H9 (cell line): ENCODE results near the gene CERCAM. TPM values are rescaled to one million over a fixed set of nuclear protein-coding genes. Genes with fewer than 3 reads are reported as not detected.

Experiments
- DNase-seq: peaks from one replicate; pipeline ENCODE4 v3.0.0-alpha.2; 2017
- H2AFZ ChIP-seq: one replicate; pipeline ENCODE4 v1.6.1; 2013; ENCODE audit warnings: mild to moderate bottlenecking, low read length, control low read depth, moderate library complexity
- H2AK5ac ChIP-seq: 2 replicates; pipeline ENCODE4 v1.6.1; 2013; ENCODE audit warnings: low read length, control low read depth, mixed read lengths; ENCODE audit not compliant: insufficient read length
- H2BK120ac ChIP-seq: one replicate; pipeline ENCODE4 v1.6.1; 2013; ENCODE audit warnings: low read depth, mild to moderate bottlenecking, low read length, control low read depth, inconsistent platforms; ENCODE audit not compliant: poor library complexity, severe bottlenecking
- H2BK12ac ChIP-seq: 2 replicates; pipeline ENCODE4 v1.6.1; 2013; ENCODE audit warnings: low read length, control low read depth, mixed read lengths, low read depth; ENCODE audit not compliant: insufficient read length
- H2BK15ac ChIP-seq: 2 replicates; pipeline ENCODE4 v1.6.1; 2013; ENCODE audit warnings: low read depth, low read length, control low read depth
- H2BK20ac ChIP-seq: one replicate; pipeline ENCODE4 v1.6.1; 2013; ENCODE audit warnings: low read depth, mild to moderate bottlenecking, low read length, control low read depth, inconsistent platforms; ENCODE audit not compliant: poor library complexity, severe bottlenecking
- H2BK5ac ChIP-seq: 2 replicates; pipeline ENCODE4 v1.6.1; 2013; ENCODE audit warnings: low read length, control low read depth, mixed read lengths; ENCODE audit not compliant: insufficient read length
- H3K14ac ChIP-seq: 2 replicates; pipeline ENCODE4 v1.6.1; 2013; ENCODE audit warnings: low read length, control low read depth; ENCODE audit not compliant: insufficient read depth
- H3K18ac ChIP-seq: 2 replicates; pipeline ENCODE4 v1.6.1; 2013; ENCODE audit warnings: low read depth, mild to moderate bottlenecking, mixed read lengths, low read length, control low read depth; ENCODE audit not compliant: insufficient read length
- H3K23ac ChIP-seq: 2 replicates; pipeline ENCODE4 v1.6.1; 2013; ENCODE audit warnings: low read length, control low read depth, mixed read lengths, low read depth; ENCODE audit not compliant: insufficient read length
- H3K23me2 ChIP-seq: 2 replicates; pipeline ENCODE4 v1.6.1; 2013; ENCODE audit warnings: low read depth, mild to moderate bottlenecking, mixed read lengths, low read length, control low read depth; ENCODE audit not compliant: insufficient read length, poor library complexity, severe bottlenecking
- H3K27ac ChIP-seq: 2 replicates; pipeline ENCODE4 v1.5.1; 2013; ENCODE audit warnings: low read length, control low read depth, mixed read lengths, low read depth; ENCODE audit not compliant: insufficient read length
- H3K27me3 ChIP-seq: 2 replicates; pipeline ENCODE4 v1.6.1; 2013; ENCODE audit warnings: low read length, control low read depth, inconsistent platforms; ENCODE audit not compliant: insufficient read depth
- H3K4ac ChIP-seq: 2 replicates; pipeline ENCODE4 v1.6.1; 2013; ENCODE audit warnings: low read depth, mild to moderate bottlenecking, control low read depth, inconsistent platforms, low read length, moderate library complexity
- H3K4me1 ChIP-seq: 2 replicates; pipeline ENCODE4 v1.6.1; 2013; ENCODE audit warnings: low read length, control low read depth, inconsistent platforms; ENCODE audit not compliant: insufficient read depth
- H3K4me2 ChIP-seq: 2 replicates; pipeline ENCODE4 v1.6.1; 2013; ENCODE audit warnings: low read length, control low read depth, mixed read lengths; ENCODE audit not compliant: insufficient read length, insufficient read depth
- H3K56ac ChIP-seq: 2 replicates; pipeline ENCODE4 v1.6.1; 2013; ENCODE audit warnings: low read depth, mild to moderate bottlenecking, mixed read lengths, low read length, control low read depth; ENCODE audit not compliant: insufficient read length
- H3K79me1 ChIP-seq: 2 replicates; pipeline ENCODE4 v1.6.1; 2013; ENCODE audit warnings: low read depth, mild to moderate bottlenecking, moderate library complexity, low read length, control low read depth, inconsistent platforms; ENCODE audit not compliant: insufficient read depth, poor library complexity, severe bottlenecking
- H3K79me2 ChIP-seq: 2 replicates; pipeline ENCODE4 v1.6.1; 2013; ENCODE audit warnings: low read length, control low read depth, inconsistent platforms; ENCODE audit not compliant: insufficient read depth
- H3K9ac ChIP-seq: 2 replicates; pipeline ENCODE4 v1.6.1; 2013; ENCODE audit warnings: low read length, control low read depth, mixed read lengths; ENCODE audit not compliant: insufficient read length; ENCODE audit errors: extremely low read depth
- H3K9me3 ChIP-seq: one replicate; pipeline ENCODE4 v1.6.1; 2013; ENCODE audit warnings: low read depth, low read length, inconsistent platforms; ENCODE audit not compliant: control insufficient read depth
- H3T11ph ChIP-seq: one replicate; pipeline ENCODE4 v1.6.1; 2013; ENCODE audit warnings: mild to moderate bottlenecking, low read length, control low read depth, inconsistent platforms
- H4K20me1 ChIP-seq: one replicate; pipeline ENCODE4 v1.6.1; 2013; ENCODE audit not compliant: control insufficient read depth, insufficient read length, insufficient read depth
- H4K5ac ChIP-seq: 2 replicates; pipeline ENCODE4 v1.6.1; 2013; ENCODE audit warnings: low read depth, mild to moderate bottlenecking, mixed read lengths, low read length, control low read depth; ENCODE audit not compliant: insufficient read length
- H4K8ac ChIP-seq: replicated peaks from 2 replicates; pipeline ENCODE4 v1.6.1; 2013; ENCODE audit warnings: low read length, control low read depth, mixed read lengths, low read depth; ENCODE audit not compliant: insufficient read length
- H4K91ac ChIP-seq: 2 replicates; pipeline ENCODE4 v1.6.1; 2013; ENCODE audit warnings: low read depth, mild to moderate bottlenecking, moderate library complexity, mixed read lengths, low read length, control low read depth; ENCODE audit not compliant: insufficient read length
- H3K27ac Mint-ChIP-seq, 3 experiments: 2 replicates in 2 of 3; 3 replicates in 1 of 3; pipeline ENCODE4 v1.8.0; 2020 to 2021; ENCODE audit warnings: mixed read lengths in 3 of 3, mild to moderate bottlenecking in 1 of 3, moderate library complexity in 1 of 3
- H3K27me3 Mint-ChIP-seq: 2 replicates; pipeline ENCODE4 v1.8.0; 2021; ENCODE audit warnings: low read depth, mild to moderate bottlenecking, moderate library complexity, mixed read lengths
- H3K36me3 Mint-ChIP-seq, 3 experiments: 2 replicates in 2 of 3; 3 replicates in 1 of 3; pipeline ENCODE4 v1.8.0; 2020 to 2021; ENCODE audit warnings: low read depth in 3 of 3, mixed read lengths in 3 of 3; ENCODE audit not compliant: insufficient read depth in 1 of 3
- H3K4me1 Mint-ChIP-seq, 2 experiments: 2 replicates each; pipeline ENCODE4 v1.8.0; 2020; ENCODE audit warnings: mixed read lengths in 2 of 2
- H3K4me3 Mint-ChIP-seq, 2 experiments: 2 replicates in 1 of 2; 3 replicates in 1 of 2; pipeline ENCODE4 v1.8.0; 2020 to 2021; ENCODE audit warnings: mild to moderate bottlenecking in 2 of 2, mixed read lengths in 2 of 2, moderate library complexity in 1 of 2
- H3K9me3 Mint-ChIP-seq, 2 experiments: 2 replicates in 1 of 2; 3 replicates in 1 of 2; pipeline ENCODE4 v1.8.0; 2020; ENCODE audit warnings: mild to moderate bottlenecking in 2 of 2, mixed read lengths in 2 of 2, moderate library complexity in 1 of 2
- CTCF ChIP-seq: fragments of 200-600 bp; sonication (generic); conservative IDR thresholded peaks from 3 replicates; pipeline ENCODE4 v1.8.0; 2021; ENCODE audit warnings: antibody characterized with exemption, mild to moderate bottlenecking
- WGBS: extraction: QIAGEN DNeasy Blood & Tissue Kit; methylation state at CpG from one replicate; pipeline ENCODE4 v1.1.7; 2013; ENCODE audit warnings: missing lambda C conversion rate, low lambda C conversion rate, mixed read lengths; ENCODE audit not compliant: insufficient read length; ENCODE audit errors: extremely low coverage; 5-methylcytosine and 5-hydroxymethylcytosine counted together
- total RNA-seq: library from RNA; stranded (reverse); gene quantifications from 2 replicates; pipeline ENCODE4 v1.2.1, GENCODE V29; 2021

The CERCAM gene
- total RNA-seq, 1 experiment from 2014 or later, result 5.4 TPM

GRCh38 chr9:128479262-128479661 is 58.6 kb downstream of the CERCAM start:
- no peak overlapping the region for H2BK20ac ChIP-seq
- no peak overlapping the region for H3K23ac ChIP-seq
- peaks cover 9 to 44% (median 28%) of the 10 kb centered on the region in 3 experiments; a peak in 6 of 7 replicates for H3K36me3 Mint-ChIP-seq
- H3K4me3 Mint-ChIP-seq, result no peak overlapping the region
- no peak overlapping the region for H3K27ac ChIP-seq
- TF ChIP-seq CTCF, result no peak
- no peak overlapping the region for H3K14ac ChIP-seq
- H4K91ac ChIP-seq, result no peak overlapping the region
- no CpG with 5 or more reads among the region's 1 CpG for WGBS
- no peaks in the 10 kb centered on the region for H3K9me3 ChIP-seq
- H4K20me1 ChIP-seq, result no peaks in the 10 kb centered on the region
- DNase-seq, result no peak
- H3K4me1 Mint-ChIP-seq, result peaks cover 3% of the 10 kb centered on the region in 2 experiments
- H3T11ph ChIP-seq, result no peak overlapping the region
- no peak overlapping the region for H3K56ac ChIP-seq
- no peak overlapping the region for H2BK120ac ChIP-seq
- no peaks in the 10 kb centered on the region for H3K27me3 Mint-ChIP-seq
- no peak overlapping the region for H2BK15ac ChIP-seq
- no peak overlapping the region for H3K18ac ChIP-seq
- no peak overlapping the region for H3K4me2 ChIP-seq
- no peak overlapping the region for H3K9ac ChIP-seq
- no peak overlapping the region for H4K8ac ChIP-seq
- H2AK5ac ChIP-seq, result no peak overlapping the region
- H3K4ac ChIP-seq, result no peak overlapping the region
- no peaks in the 10 kb centered on the region for H3K79me2 ChIP-seq
- H3K9me3 Mint-ChIP-seq, result no peaks in the 10 kb centered on the region
- no peaks in the 10 kb centered on the region for H3K27me3 ChIP-seq
- no peak overlapping the region for H2BK12ac ChIP-seq
- H3K27ac Mint-ChIP-seq, result no peak overlapping the region; a peak in 1 of 7 replicates
- no peak overlapping the region for H2AFZ ChIP-seq
- no peaks in the 10 kb centered on the region for H3K23me2 ChIP-seq
- no peaks in the 10 kb centered on the region for H3K4me1 ChIP-seq
- no peak overlapping the region for H4K5ac ChIP-seq
- H3K79me1 ChIP-seq, result no peaks in the 10 kb centered on the region
- H2BK5ac ChIP-seq, result no peak overlapping the region
